ENCODE results near the gene SEC61A1. TPM values are rescaled to one million over a fixed set of nuclear protein-coding genes. Genes with fewer than 3 reads are reported as not detected.
A peak's percentile ranks its signal among the peaks of the same experiment; 100 is the strongest.

The SEC61A1 gene
- total RNA-seq, 2 experiments from 2014 or later, result 113 to 123 TPM

DNA sequence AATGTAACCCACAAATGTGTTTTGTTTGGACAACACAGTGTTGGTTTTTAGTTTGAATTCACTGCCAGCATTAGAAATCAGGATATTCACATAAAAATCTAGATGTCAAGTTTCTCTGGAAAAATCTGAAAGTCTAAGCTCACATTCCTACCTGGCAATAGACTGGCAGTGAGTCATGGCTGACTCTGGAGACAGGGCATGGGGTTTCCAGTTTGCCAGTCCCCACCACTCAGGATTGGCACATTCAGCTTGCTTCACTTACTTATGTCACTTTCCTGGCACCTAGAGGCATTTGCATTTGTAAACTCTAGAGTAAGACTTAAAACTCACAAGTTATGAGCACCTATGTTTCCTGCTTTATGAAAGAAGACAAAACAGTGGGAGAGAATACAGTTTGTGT is 19.1 kb upstream of the SEC61A1 start:
- H3K4me1 Mint-ChIP-seq, result no peaks in the 10 kb centered on the region
- ATAC-seq (no peak), DNase-seq (no peak)
- ChIA-PET CTCF (interaction anchor here (0.6 to 1.0 kb wide), 3 partner anchors 8 to 171 kb away, joined by 3 read pairs; no protein-coding TSS in a partner anchor), POLR2A (no interaction called here)
- H3K4me3 Mint-ChIP-seq, result no peak overlapping the region
- H3K27me3 Mint-ChIP-seq, result peaks cover 4% of the 10 kb centered on the region
- intact Hi-C loops (cut with DNase I, micrococcal nuclease), result no loop called here
- H3K27ac Mint-ChIP-seq, result no peak overlapping the region
- no peaks in the 10 kb centered on the region for H3K9me3 Mint-ChIP-seq (ENCODE audit: low read depth)
- no peaks in the 10 kb centered on the region for H3K36me3 Mint-ChIP-seq (ENCODE audit: low read depth)

DNA sequence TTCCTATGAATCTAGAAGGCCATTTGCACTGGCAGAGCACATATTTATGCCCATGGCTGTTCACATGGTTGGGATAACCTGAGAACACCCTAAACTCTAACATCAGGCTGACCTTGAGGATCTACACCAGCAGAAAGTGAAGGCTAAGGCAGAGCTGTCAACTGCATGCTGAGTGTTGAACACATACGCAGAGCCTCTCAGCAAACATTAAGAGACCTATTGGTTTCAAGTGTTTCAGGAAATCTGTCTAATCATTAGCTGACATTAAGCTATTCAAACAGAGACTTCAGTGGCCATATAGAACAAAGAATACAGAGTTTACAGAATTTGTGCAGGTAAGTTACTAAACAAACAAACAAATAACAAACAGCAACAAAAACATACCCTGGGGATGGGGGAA is 16.1 kb upstream of the SEC61A1 start:
- no peak for DNase-seq
- H3K36me3 Mint-ChIP-seq (ENCODE audit: low read depth), result no peaks in the 10 kb centered on the region
- peaks cover 4% of the 10 kb centered on the region for H3K27me3 Mint-ChIP-seq
- intact Hi-C loops (cut with DNase I, micrococcal nuclease), result no loop called here
- no peak for ATAC-seq
- no peak overlapping the region for H3K4me3 Mint-ChIP-seq
- POLR2A ChIA-PET, result no interaction called here
- H3K27ac Mint-ChIP-seq, result no peak overlapping the region
- no peaks in the 10 kb centered on the region for H3K9me3 Mint-ChIP-seq (ENCODE audit: low read depth)
- H3K4me1 Mint-ChIP-seq, result no peaks in the 10 kb centered on the region
- CTCF ChIA-PET, result interaction anchor here (0.6 kb wide), 1 partner anchor 61 kb away, joined by 4 read pairs; no protein-coding TSS in a partner anchor

DNA sequence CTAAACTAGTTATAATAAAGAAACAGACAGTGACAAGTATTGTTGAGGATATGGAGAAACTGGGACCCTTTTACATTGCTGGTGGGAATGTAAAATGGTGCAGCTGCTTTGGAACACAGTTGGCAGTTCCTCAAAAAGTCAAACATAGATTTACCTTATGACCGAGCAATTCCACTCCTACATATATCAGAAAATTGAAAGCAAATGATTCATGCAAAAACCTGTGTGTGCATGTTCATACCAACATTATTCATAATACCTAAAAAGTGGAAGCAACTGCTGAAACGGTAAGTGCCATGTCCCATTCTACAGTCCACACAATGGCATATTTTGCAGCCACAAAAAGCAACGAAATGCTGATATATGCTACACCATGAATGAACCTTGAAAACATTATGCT is 12.2 kb upstream of the SEC61A1 start:
- no peak for ATAC-seq
- Mint-ChIP-seq H3K4me1 (no peaks in the 10 kb centered on the region), H3K27me3 (peaks cover 2% of the 10 kb centered on the region), H3K9me3 (ENCODE audit: low read depth) (no peaks in the 10 kb centered on the region), H3K4me3 (no peak overlapping the region), H3K36me3 (ENCODE audit: low read depth) (no peaks in the 10 kb centered on the region), H3K27ac (no peak overlapping the region)
- intact Hi-C loops (cut with DNase I, micrococcal nuclease), result no loop called here
- ChIA-PET POLR2A (no interaction called here), CTCF (no interaction called here)
- no peak for DNase-seq

GRCh38 chr3:128040660-128041059 is 11.6 kb upstream of the SEC61A1 start:
- Mint-ChIP-seq H3K27ac (no peak overlapping the region), H3K9me3 (ENCODE audit: low read depth) (no peaks in the 10 kb centered on the region), H3K4me3 (no peak overlapping the region), H3K4me1 (no peaks in the 10 kb centered on the region), H3K27me3 (peaks cover 2% of the 10 kb centered on the region), H3K36me3 (ENCODE audit: low read depth) (no peaks in the 10 kb centered on the region)
- ATAC-seq (no peak), DNase-seq (no peak)
- POLR2A ChIA-PET, result no interaction called here
- intact Hi-C loops (cut with DNase I, micrococcal nuclease), result no loop called here
- CTCF ChIA-PET, result interaction anchor here (0.9 kb wide), 1 partner anchor 8 kb away, joined by 3 read pairs; no protein-coding TSS in a partner anchor

DNA sequence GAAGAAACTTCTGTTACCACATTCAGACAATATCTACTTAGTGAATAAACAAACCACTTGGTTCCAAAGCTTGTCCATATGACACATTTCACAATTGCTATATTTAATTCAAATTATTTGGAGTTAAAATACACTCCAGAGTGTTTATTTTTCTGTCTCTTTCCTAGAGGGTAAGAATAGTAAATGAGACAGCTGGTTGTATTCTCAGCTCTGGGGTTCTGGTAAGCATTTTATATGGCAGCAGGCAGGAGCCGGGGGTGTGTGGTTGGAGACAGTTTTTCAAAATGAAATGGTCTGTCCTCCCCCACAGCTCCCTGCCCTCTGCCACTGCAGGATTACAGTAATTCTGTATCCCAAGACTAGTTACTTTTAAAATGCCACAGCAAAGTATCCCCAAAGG is 10.9 kb upstream of the SEC61A1 start:
- DNase-seq (no peak), ATAC-seq (no peak)
- intact Hi-C loops (cut with DNase I, micrococcal nuclease), result no loop called here
- no peaks in the 10 kb centered on the region for H3K36me3 Mint-ChIP-seq (ENCODE audit: low read depth)
- no peak overlapping the region for H3K27ac Mint-ChIP-seq
- CTCF ChIA-PET, result interaction anchor here (0.9 to 1.4 kb wide), 2 partner anchors 9 to 388 kb away, joined by 3 to 4 read pairs; no protein-coding TSS in a partner anchor
- POLR2A ChIA-PET, result no interaction called here
- no peak overlapping the region for H3K4me3 Mint-ChIP-seq
- H3K4me1 Mint-ChIP-seq, result no peaks in the 10 kb centered on the region
- H3K27me3 Mint-ChIP-seq, result peaks cover 2% of the 10 kb centered on the region
- no peaks in the 10 kb centered on the region for H3K9me3 Mint-ChIP-seq (ENCODE audit: low read depth)

DNA sequence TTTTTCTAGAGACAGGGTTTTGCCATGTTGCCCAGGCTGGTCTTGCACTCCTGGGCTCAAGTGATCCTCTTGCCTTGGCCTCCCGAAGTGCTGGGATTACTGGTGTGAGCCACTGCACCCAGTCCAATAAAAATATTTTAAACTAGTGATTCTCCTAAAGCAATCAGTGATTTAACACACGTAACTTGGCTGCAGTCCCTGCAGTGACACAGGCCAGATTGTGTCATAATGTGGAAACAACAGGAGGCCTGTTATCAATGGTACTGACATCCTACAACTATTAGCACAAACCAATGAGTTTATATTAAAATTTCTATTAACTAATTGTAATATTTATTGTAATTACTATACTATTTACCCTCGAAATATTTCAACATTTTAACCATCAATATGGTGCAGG is 1.6 kb upstream of the SEC61A1 start:
- no peak overlapping the region for H3K27ac Mint-ChIP-seq
- peaks cover 32% of the 10 kb centered on the region for H3K4me1 Mint-ChIP-seq
- ATAC-seq (no peak), DNase-seq (no peak)
- no peaks in the 10 kb centered on the region for H3K27me3 Mint-ChIP-seq
- POLR2A ChIA-PET, result no interaction called here
- peaks cover 30% of the 10 kb centered on the region for H3K36me3 Mint-ChIP-seq (ENCODE audit: low read depth)
- intact Hi-C loops (cut with DNase I, micrococcal nuclease), result loop anchor here (5.0 to 10.0 kb wide), 6 partner anchors 102 to 1387 kb away; partner anchors contain the start of genes ABTB1 (in 1 of the 2), CNBP (in 1 of the 2), EEFSEC (in 1 of the 2) and MBD4 (in 1 of the 2)
- H3K9me3 Mint-ChIP-seq (ENCODE audit: low read depth), result no peaks in the 10 kb centered on the region
- H3K4me3 Mint-ChIP-seq, result no peak overlapping the region
- CTCF ChIA-PET, result no interaction called here

DNA sequence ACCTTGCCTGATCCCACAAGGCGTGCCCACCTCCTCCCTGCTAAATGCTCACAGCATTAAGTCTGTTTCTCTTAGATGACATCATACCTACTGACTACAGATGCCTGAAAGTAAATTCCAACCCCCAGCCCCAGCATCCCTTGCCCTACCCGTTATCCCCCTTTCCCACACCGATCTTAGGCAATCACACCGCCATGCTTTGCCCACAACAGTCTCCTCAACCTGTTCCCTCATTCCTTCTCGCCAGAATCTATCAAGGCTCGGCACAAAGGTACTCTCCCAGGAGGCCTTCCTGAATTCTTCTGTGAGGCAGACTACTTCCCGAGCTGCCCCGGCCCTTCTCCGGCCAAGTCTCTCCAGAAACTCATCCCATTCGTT is 789 bp upstream of the SEC61A1 start:
- Mint-ChIP-seq H3K9me3 (ENCODE audit: low read depth) (no peaks in the 10 kb centered on the region), H3K27me3 (no peaks in the 10 kb centered on the region), H3K36me3 (ENCODE audit: low read depth) (peaks cover 32% of the 10 kb centered on the region), H3K27ac (peak overlapping the region; percentile 96), H3K4me1 (peaks cover 34% of the 10 kb centered on the region), H3K4me3 (peak overlapping the region; percentile 90)
- ATAC-seq (no peak), DNase-seq (no peak)
- intact Hi-C loops (cut with DNase I, micrococcal nuclease), result loop anchor here (5.0 to 10.0 kb wide), 6 partner anchors 101 to 1386 kb away; partner anchors contain the start of genes ABTB1 (in 1 of the 2), CNBP (in 1 of the 2), EEFSEC (in 1 of the 2) and MBD4 (in 1 of the 2)
- CTCF ChIA-PET, result no interaction called here
- POLR2A ChIA-PET, result no interaction called here

GRCh38 chr3:128052595-128053351 is 536 bp downstream of the SEC61A1 start:
- Mint-ChIP-seq H3K27ac (peak overlapping the region; percentile 98), H3K27me3 (no peaks in the 10 kb centered on the region), H3K4me1 (peaks cover 34% of the 10 kb centered on the region), H3K4me3 (peak overlapping the region; percentile 90), H3K36me3 (ENCODE audit: low read depth) (peaks cover 41% of the 10 kb centered on the region), H3K9me3 (ENCODE audit: low read depth) (no peaks in the 10 kb centered on the region)
- peak; percentile 3 for ATAC-seq
- no peak for DNase-seq
- POLR2A ChIA-PET, result no interaction called here
- intact Hi-C loops (cut with DNase I, micrococcal nuclease), result loop anchor here (1.0 to 10.0 kb wide), 21 partner anchors 22 to 1385 kb away; partner anchors contain the start of genes ABTB1 (in 2 of the 2), EEFSEC (in 2 of the 2), MCM2 (in 2 of the 2) and TPRA1 (in 2 of the 2)
- CTCF ChIA-PET, result interaction anchor here (0.7 to 1.8 kb wide), 5 partner anchors 13 to 1553 kb away, joined by 3 to 9 read pairs (median 5); no protein-coding TSS in a partner anchor

DNA sequence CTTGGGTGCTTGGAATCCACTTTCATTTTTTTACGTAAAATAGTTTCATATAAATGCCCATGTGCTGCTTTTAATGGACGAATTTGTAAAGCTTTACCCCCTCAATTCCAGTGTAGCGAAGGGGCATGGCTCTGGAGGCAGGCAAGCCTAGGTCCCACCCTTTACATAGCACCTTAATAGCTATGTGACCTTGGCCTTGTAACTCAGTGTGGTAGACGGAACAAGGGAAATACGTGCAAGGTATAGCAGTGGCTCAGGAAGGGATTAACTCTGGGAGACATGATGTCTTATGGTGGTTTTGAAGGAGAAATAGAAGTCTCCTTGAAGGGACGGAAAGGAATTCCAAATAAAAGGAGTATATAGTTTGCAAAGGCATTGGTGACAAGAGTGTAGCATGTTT is 1.4 kb downstream of the SEC61A1 start:
- H3K27ac Mint-ChIP-seq, result peak overlapping the region; percentile 68
- CTCF ChIA-PET, result interaction anchor here (0.6 to 1.8 kb wide), 6 partner anchors 12 to 464 kb away, joined by 3 to 9 read pairs (median 4); no protein-coding TSS in a partner anchor
- peaks cover 34% of the 10 kb centered on the region for H3K4me1 Mint-ChIP-seq
- DNase-seq (no peak), ATAC-seq (no peak)
- no peaks in the 10 kb centered on the region for H3K9me3 Mint-ChIP-seq (ENCODE audit: low read depth)
- intact Hi-C loops (cut with DNase I, micrococcal nuclease), result loop anchor here (2.0 to 10.0 kb wide), 9 partner anchors 21 to 1384 kb away; partner anchors contain the start of genes ABTB1 (in 1 of the 2), CNBP (in 1 of the 2), EEFSEC (in 1 of the 2) and HMCES (in 1 of the 2)
- H3K36me3 Mint-ChIP-seq (ENCODE audit: low read depth), result peaks cover 43% of the 10 kb centered on the region
- POLR2A ChIA-PET, result interaction anchor here (0.6 kb wide), 1 partner anchor 12 kb away, joined by 3 read pairs; no protein-coding TSS in a partner anchor
- H3K27me3 Mint-ChIP-seq, result no peaks in the 10 kb centered on the region
- H3K4me3 Mint-ChIP-seq, result peak overlapping the region; percentile 90

DNA sequence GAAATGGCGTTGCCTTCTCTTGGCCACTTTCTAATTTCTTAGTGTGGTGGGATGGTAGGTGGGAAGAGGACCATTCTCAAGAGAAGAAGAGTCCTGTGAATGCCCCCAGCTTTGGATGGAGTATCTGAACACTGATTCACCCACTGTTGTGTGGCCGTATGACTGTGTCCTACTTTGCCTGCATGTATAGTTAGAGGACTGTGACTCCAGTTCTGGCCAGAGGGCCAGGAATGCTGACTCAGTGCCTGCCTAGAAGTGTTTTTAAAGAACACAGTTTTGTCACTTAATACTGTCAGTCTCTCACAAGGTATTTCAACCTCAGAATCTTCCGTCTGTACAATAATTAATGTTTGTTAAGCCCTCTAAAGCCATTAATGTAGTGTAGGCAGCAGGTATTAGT is 2.1 kb downstream of the SEC61A1 start:
- intact Hi-C loops (cut with DNase I, micrococcal nuclease), result loop anchor here (5.0 to 10.0 kb wide), 6 partner anchors 98 to 1383 kb away; partner anchors contain the start of genes ABTB1 (in 1 of the 2), CNBP (in 1 of the 2), EEFSEC (in 1 of the 2) and MBD4 (in 1 of the 2)
- Mint-ChIP-seq H3K4me1 (peaks cover 34% of the 10 kb centered on the region), H3K9me3 (ENCODE audit: low read depth) (no peaks in the 10 kb centered on the region), H3K27me3 (no peaks in the 10 kb centered on the region), H3K36me3 (ENCODE audit: low read depth) (peaks cover 50% of the 10 kb centered on the region), H3K4me3 (peak overlapping the region; percentile 90), H3K27ac (peak overlapping the region; percentile 68)
- no peak for DNase-seq
- ATAC-seq, result no peak
- CTCF ChIA-PET, result interaction anchor here (0.6 to 1.8 kb wide), 4 partner anchors 14 to 464 kb away, joined by 3 to 9 read pairs (median 6); no protein-coding TSS in a partner anchor
- POLR2A ChIA-PET, result no interaction called here

- H3K36me3 Mint-ChIP-seq (ENCODE audit: low read depth), result peaks cover 68% of the 10 kb centered on the region
- intact Hi-C loops (cut with DNase I, micrococcal nuclease), result loop anchor here (10.0 kb wide), 3 partner anchors 461 to 1129 kb away; partner anchors contain the start of genes CNBP (in 1 of the 2), MCM2 (in 1 of the 2) and TPRA1 (in 1 of the 2)
- no peaks in the 10 kb centered on the region for H3K9me3 Mint-ChIP-seq (ENCODE audit: low read depth)
- H3K27ac Mint-ChIP-seq, result no peak overlapping the region
- ATAC-seq (no peak), DNase-seq (no peak)
- H3K27me3 Mint-ChIP-seq, result no peaks in the 10 kb centered on the region
- ChIA-PET POLR2A (interaction anchor here (1.0 kb wide), 1 partner anchor 392 kb away, joined by 3 read pairs; no protein-coding TSS in a partner anchor), CTCF (interaction anchor here (0.6 to 1.9 kb wide), 3 partner anchors 11 to 931 kb away, joined by 3 to 12 read pairs (median 3); no protein-coding TSS in a partner anchor)
- no peak overlapping the region for H3K4me3 Mint-ChIP-seq
- peaks cover 30% of the 10 kb centered on the region for H3K4me1 Mint-ChIP-seq
These were observed 4.0 kb downstream of the SEC61A1 start for GRCh38 chr3:128056258-128056657.

All from activated CD4-positive, alpha-beta T cell treated with anti-CD3 and anti-CD28 coated beads for 36 hours (primary cell).